OCI-LY3 (cell line): Measurements from ENCODE around the gene RCAN2.

Experiments
- H2AFZ ChIP-seq: fragments of 200-600, 300-600 bp; shearing (Covaris generic); 2 replicates; pipeline ENCODE4 v1.6.0; 2014; ENCODE audit warnings: antibody characterized with exemption, low read depth, low read length
- H3K27ac ChIP-seq: fragments of 200-600, 300-600 bp; sonication (generic); 2 replicates; pipeline ENCODE4 v1.5.1; 2014; ENCODE audit warnings: mild to moderate bottlenecking, low read length, moderate library complexity, mixed read lengths
- H3K27me3 ChIP-seq: fragments of 200-600, 300-600 bp; sonication (generic); 2 replicates; pipeline ENCODE4 v1.6.1; 2014; ENCODE audit warnings: low read depth, low read length, mixed read lengths
- H3K36me3 ChIP-seq: fragments of 200-600, 300-600 bp; sonication (generic); replicated peaks from 2 replicates; pipeline ENCODE3; 2014; ENCODE audit warnings: low read depth, low read length, mixed read lengths
- H3K4me1 ChIP-seq: fragments of 300-600, 200-600 bp; sonication (generic); 2 replicates; pipeline ENCODE4 v1.6.1; 2014; ENCODE audit warnings: low read length, mixed read lengths
- H3K4me2 ChIP-seq: fragments of 200-600, 300-600 bp; sonication (generic); 2 replicates; pipeline ENCODE4 v1.6.1; 2014; ENCODE audit warnings: low read length, mixed read lengths
- H3K4me3 ChIP-seq: fragments of 300-600, 200-600 bp; sonication (generic); 2 replicates; pipeline ENCODE4 v1.5.1; 2014; ENCODE audit warnings: antibody characterized with exemption, mild to moderate bottlenecking, low read length, moderate library complexity
- H3K79me2 ChIP-seq: fragments of 300-600, 200-600 bp; shearing (Covaris generic); 2 replicates; pipeline ENCODE4 v1.6.1; 2014; ENCODE audit warnings: mild to moderate bottlenecking, low read length, mixed read lengths
- H3K9ac ChIP-seq: fragments of 300-600, 200-600 bp; shearing (Covaris generic); 2 replicates; pipeline ENCODE4 v1.6.0; 2014; ENCODE audit warnings: mild to moderate bottlenecking, low read length, moderate library complexity
- H3K9me3 ChIP-seq: fragments of 200-600, 300-600 bp; shearing (Covaris generic); 2 replicates; pipeline ENCODE4 v1.6.1; 2014; ENCODE audit warnings: low read length, mixed read lengths; ENCODE audit not compliant: insufficient read depth
- H4K20me1 ChIP-seq: fragments of 200-600, 300-600 bp; sonication (generic); 2 replicates; pipeline ENCODE4 v1.6.1; 2016; ENCODE audit warnings: low read length, mixed read lengths; ENCODE audit not compliant: insufficient read depth
- CTCF ChIP-seq: fragments of 200-600, 300-600 bp; sonication (generic); IDR thresholded peaks from 2 replicates; pipeline ENCODE4 v1.5.1; 2014; ENCODE audit warnings: antibody characterized with exemption, low read length, low read depth
- EZH2phosphoT487 ChIP-seq: fragments of 200-600 bp; shearing (Covaris generic); IDR thresholded peaks from 2 replicates; pipeline ENCODE4 v1.6.1; 2018; ENCODE audit warnings: antibody characterized with exemption, mixed run types, low read depth

RCAN2 gene

GRCh38 chr6:46366190-46366900, 124.9 kb downstream of the RCAN2 start:
- Histone ChIP-seq H2AFZ (no peak overlapping the region), H3K4me1 (no peaks in the 10 kb centered on the region), H3K36me3 (no peaks in the 10 kb centered on the region), H3K79me2 (no peaks in the 10 kb centered on the region), H4K20me1 (no peaks in the 10 kb centered on the region), H3K9ac (no peak overlapping the region), H3K9me3 (no peaks in the 10 kb centered on the region), H3K27ac (no peak overlapping the region), H3K27me3 (no peaks in the 10 kb centered on the region), H3K4me2 (no peak overlapping the region), H3K4me3 (no peak overlapping the region)
- no peak for TF ChIP-seq EZH2phosphoT487
- TF ChIP-seq CTCF: no peak

DNA sequence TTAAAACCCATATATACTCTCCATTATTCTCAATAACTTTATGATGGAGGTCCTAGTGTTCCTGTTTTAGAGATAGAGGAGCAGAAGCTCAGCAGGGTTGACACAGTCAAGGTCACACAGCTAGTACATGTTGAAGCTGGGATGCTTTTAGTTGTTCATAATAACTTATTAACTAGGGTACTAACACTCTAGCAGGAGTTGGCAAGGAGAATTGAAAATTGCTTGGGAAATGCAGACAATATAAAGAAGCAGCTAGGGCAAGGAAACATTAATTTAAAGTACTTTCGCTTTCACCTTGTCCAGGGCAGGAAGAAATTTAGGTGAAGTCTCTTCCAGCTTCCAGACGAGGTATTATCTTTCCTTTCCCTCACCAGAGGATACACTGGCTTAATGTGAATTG, 133.7 kb downstream of the RCAN2 start:
- no peaks in the 10 kb centered on the region for H3K36me3 ChIP-seq
- peaks cover 31% of the 10 kb centered on the region for H3K4me1 ChIP-seq
- H3K4me2 ChIP-seq: peak overlapping the region; percentile 79
- H3K4me3 ChIP-seq: peak overlapping the region; percentile 69
- H4K20me1 ChIP-seq: no peaks in the 10 kb centered on the region
- no peaks in the 10 kb centered on the region for H3K27me3 ChIP-seq
- TF ChIP-seq CTCF (no peak), EZH2phosphoT487 (no peak)
- H3K9me3 ChIP-seq: no peaks in the 10 kb centered on the region
- H3K27ac ChIP-seq: no peak overlapping the region
- no peaks in the 10 kb centered on the region for H3K79me2 ChIP-seq
- peak overlapping the region; percentile 38 for H3K9ac ChIP-seq
- peak overlapping the region; percentile 87 for H2AFZ ChIP-seq

DNA sequence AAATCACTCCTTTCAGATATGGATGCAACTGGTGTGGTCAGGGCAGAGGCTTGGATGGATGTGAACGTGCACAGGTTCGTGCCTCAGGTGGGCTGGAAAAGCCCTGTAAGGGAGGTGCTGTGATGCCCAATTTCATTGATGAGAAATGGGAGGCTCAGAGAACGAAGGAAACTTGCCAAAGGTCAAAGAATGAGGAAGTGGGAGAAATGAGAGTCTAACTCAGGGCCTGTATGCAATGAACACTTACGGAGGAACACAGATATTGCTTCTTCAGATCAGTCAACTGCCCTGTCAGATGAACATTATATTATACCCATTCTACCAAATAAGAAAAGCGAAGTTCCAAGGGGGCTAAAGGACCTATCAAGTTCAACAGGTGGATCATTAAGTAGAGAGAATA, 134.7 kb downstream of the RCAN2 start:
- no peaks in the 10 kb centered on the region for H3K27me3 ChIP-seq
- no peak overlapping the region for H3K9ac ChIP-seq
- no peak overlapping the region for H3K4me3 ChIP-seq
- H4K20me1 ChIP-seq: no peaks in the 10 kb centered on the region
- no peak overlapping the region for H3K27ac ChIP-seq
- H3K4me1 ChIP-seq: peaks cover 31% of the 10 kb centered on the region
- no peak overlapping the region; the same call in 1 of the 2 replicates for H2AFZ ChIP-seq
- TF ChIP-seq EZH2phosphoT487 (no peak), CTCF (no peak)
- no peaks in the 10 kb centered on the region for H3K79me2 ChIP-seq
- no peaks in the 10 kb centered on the region for H3K36me3 ChIP-seq
- H3K9me3 ChIP-seq: no peaks in the 10 kb centered on the region
- peak overlapping the region; percentile 79; the same call in 1 of the 2 replicates for H3K4me2 ChIP-seq

DNA sequence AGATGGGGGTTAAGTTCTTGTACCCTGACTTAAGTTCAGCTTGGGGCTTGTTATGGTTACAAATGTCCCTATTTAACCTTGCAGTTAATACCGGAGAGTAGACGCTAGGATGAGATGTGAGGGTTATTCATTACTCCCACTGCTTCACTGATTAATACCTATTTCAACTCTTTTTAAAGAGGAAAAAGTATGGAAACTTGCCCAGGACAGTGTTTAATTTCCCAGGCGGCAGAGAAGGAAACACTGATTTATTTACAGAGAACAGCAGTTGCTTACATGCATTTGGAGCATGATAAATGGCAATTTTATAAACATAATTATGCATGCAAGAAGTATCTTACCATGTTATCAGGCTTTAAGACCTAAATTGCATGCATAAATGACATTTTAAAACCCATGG, 137.7 kb downstream of the RCAN2 start:
- Histone ChIP-seq H3K36me3 (no peaks in the 10 kb centered on the region), H3K4me2 (no peak overlapping the region), H4K20me1 (no peaks in the 10 kb centered on the region), H2AFZ (no peak overlapping the region), H3K9ac (no peak overlapping the region), H3K27me3 (no peaks in the 10 kb centered on the region), H3K79me2 (no peaks in the 10 kb centered on the region), H3K27ac (no peak overlapping the region), H3K4me1 (peaks cover 24% of the 10 kb centered on the region), H3K4me3 (no peak overlapping the region), H3K9me3 (no peaks in the 10 kb centered on the region)
- TF ChIP-seq EZH2phosphoT487: no peak
- no peak for TF ChIP-seq CTCF
